Neural cell (in vitro differentiated cells): Measurements from ENCODE around the gene LPP. TPM values are rescaled to one million over a fixed set of nuclear protein-coding genes. Genes with fewer than 3 reads are reported as not detected.

Experiments used
- H2AFZ ChIP-seq: fragments of 200-600, 300-800 bp; sonication (generic), shearing (Covaris generic); 2 replicates; pipeline ENCODE4 v1.6.0; 2014; ENCODE audit warnings: low read depth, mild to moderate bottlenecking, antibody characterized with exemption, low read length, moderate library complexity
- H3F3A ChIP-seq: fragments of 200-600 bp; shearing (Covaris generic); 2 replicates; pipeline ENCODE4 v1.6.1; 2016; ENCODE audit warnings: mild to moderate bottlenecking, moderate library complexity, mixed read lengths, antibody characterized with exemption, low read length; ENCODE audit not compliant: insufficient read depth, poor library complexity, severe bottlenecking
- H3K27ac ChIP-seq: fragments of 200-600, 300-800 bp; sonication (generic), shearing (Covaris generic); 2 replicates; pipeline ENCODE4 v1.5.1; 2014; ENCODE audit warnings: mild to moderate bottlenecking, low read length, moderate library complexity
- H3K27me3 ChIP-seq: fragments of 300-800, 200-600 bp; sonication (generic), shearing (Covaris generic); 2 replicates; pipeline ENCODE4 v1.6.0; 2014; ENCODE audit warnings: mild to moderate bottlenecking, low read depth, low read length, moderate library complexity; ENCODE audit not compliant: insufficient read depth
- H3K36me3 ChIP-seq: fragments of 300-800, 200-600 bp; sonication (generic), shearing (Covaris generic); 2 replicates; pipeline ENCODE4 v1.5.1; 2014; ENCODE audit warnings: mild to moderate bottlenecking, antibody characterized with exemption, low read length, moderate library complexity; ENCODE audit not compliant: insufficient read depth
- H3K4me2 ChIP-seq: fragments of 300-800, 200-600 bp; sonication (generic), shearing (Covaris generic); 2 replicates; pipeline ENCODE4 v1.6.0; 2014; ENCODE audit warnings: mild to moderate bottlenecking, low read length
- H3K4me3 ChIP-seq: fragments of 300-800, 200-600 bp; sonication (generic), shearing (Covaris generic); 2 replicates; pipeline ENCODE4 v1.5.1; 2014; ENCODE audit warnings: mild to moderate bottlenecking, low read length, moderate library complexity
- H3K79me2 ChIP-seq: fragments of 200-600 bp; shearing (Covaris generic); replicated peaks from 2 replicates; pipeline ENCODE4 v1.6.0; 2014; ENCODE audit warnings: mild to moderate bottlenecking, low read length, moderate library complexity; ENCODE audit not compliant: insufficient read depth
- H3K9ac ChIP-seq: fragments of 300-800, 200-600 bp; sonication (generic), shearing (Covaris generic); 2 replicates; pipeline ENCODE4 v1.6.1; 2016; ENCODE audit warnings: mild to moderate bottlenecking, low read length, mixed read lengths
- H3K9me2 ChIP-seq: fragments of 200-600 bp; shearing (Covaris generic); 2 replicates; pipeline ENCODE4 v1.6.1; 2016; ENCODE audit warnings: mild to moderate bottlenecking, low read length, mixed read lengths; ENCODE audit not compliant: insufficient read depth
- H3K9me3 ChIP-seq: fragments of 200-600, 300-800 bp; sonication (generic), shearing (Covaris generic); 2 replicates; pipeline ENCODE4 v1.6.1; 2016; ENCODE audit warnings: mild to moderate bottlenecking, mixed run types, low read length, moderate library complexity, mixed read lengths
- H4K20me1 ChIP-seq: fragments of 200-600 bp; shearing (Covaris generic); 2 replicates; pipeline ENCODE4 v1.6.1; 2016; ENCODE audit warnings: mild to moderate bottlenecking, mixed run types; ENCODE audit not compliant: insufficient read depth
- CTCF ChIP-seq: fragments of 450-650 bp; IDR thresholded peaks from 2 replicates; pipeline ENCODE4 v1.5.1; 2014; ENCODE audit warnings: antibody characterized with exemption, mild to moderate bottlenecking, moderate library complexity; ENCODE audit not compliant: poor library complexity, severe bottlenecking
- EP300 ChIP-seq: fragments of 450-650 bp; conservative IDR thresholded peaks from 2 replicates; pipeline ENCODE4 v1.6.1; 2014; ENCODE audit warnings: antibody characterized with exemption, mild to moderate bottlenecking, moderate library complexity; ENCODE audit not compliant: poor library complexity, severe bottlenecking
- EZH2 ChIP-seq: fragments of 200-600, 300-800 bp; shearing (Covaris generic), sonication (generic); IDR thresholded peaks from 2 replicates; pipeline ENCODE4 v1.6.1; 2014; ENCODE audit warnings: antibody characterized with exemption, low read length, borderline replicate concordance, mild to moderate bottlenecking; ENCODE audit not compliant: insufficient read depth, poor library complexity, severe bottlenecking
- MXI1 ChIP-seq: fragments of 450-650 bp; conservative IDR thresholded peaks from 2 replicates; pipeline ENCODE4 v1.6.1; 2014; ENCODE audit warnings: antibody characterized with exemption, mild to moderate bottlenecking; ENCODE audit not compliant: poor library complexity, severe bottlenecking
- POLR2AphosphoS5 ChIP-seq: IDR thresholded peaks from 2 replicates; pipeline ENCODE4 v1.6.1; 2012
- RAD21 ChIP-seq: fragments of 450-650 bp; conservative IDR thresholded peaks from 2 replicates; pipeline ENCODE4 v1.6.1; 2014; ENCODE audit warnings: antibody characterized with exemption, mild to moderate bottlenecking, moderate library complexity
- REST ChIP-seq: IDR thresholded peaks from 2 replicates; pipeline ENCODE4 v1.6.1; 2012; ENCODE audit warnings: borderline replicate concordance
- SMC3 ChIP-seq: fragments of 450-650 bp; conservative IDR thresholded peaks from 2 replicates; pipeline ENCODE4 v1.6.1; 2014; ENCODE audit warnings: antibody characterized with exemption, mild to moderate bottlenecking, moderate library complexity; ENCODE audit not compliant: poor library complexity
- TAF1 ChIP-seq: IDR thresholded peaks from 2 replicates; pipeline ENCODE4 v1.6.1; 2012; ENCODE audit warnings: low read depth
- polyA plus RNA-seq: library from polyadenylated mRNA; depleted of rRNA; stranded (reverse); fragments of >200 nt; gene quantifications from 2 replicates; pipeline ENCODE4 v1.2.3, GENCODE V29; 2014

The LPP gene
- polyA plus RNA-seq, 1 donor from 2014 or later = 3.0 TPM

- H4K20me1 ChIP-seq = no peaks in the 10 kb centered on the region
- H3K27me3 ChIP-seq = no peaks in the 10 kb centered on the region
- H3F3A ChIP-seq = no peaks in the 10 kb centered on the region
- H3K9me2 ChIP-seq = no peaks in the 10 kb centered on the region
- H2AFZ ChIP-seq = no peak overlapping the region
- H3K9ac ChIP-seq = no peak overlapping the region
- H3K4me3 ChIP-seq = no peak overlapping the region
- H3K9me3 ChIP-seq = no peaks in the 10 kb centered on the region
- no peak for TF ChIP-seq TAF1
- H3K79me2 ChIP-seq = no peaks in the 10 kb centered on the region
- no peak overlapping the region for H3K4me2 ChIP-seq
- H3K36me3 ChIP-seq = no peaks in the 10 kb centered on the region
- no peak overlapping the region for H3K27ac ChIP-seq
These were observed 590.2 kb downstream of the LPP start for GRCh38 chr3:188744166-188744565.

- Histone ChIP-seq H3K4me3 (no peak overlapping the region), H3K79me2 (no peaks in the 10 kb centered on the region), H3K27me3 (no peaks in the 10 kb centered on the region), H3K9ac (no peak overlapping the region), H3K9me2 (no peaks in the 10 kb centered on the region), H3K9me3 (no peaks in the 10 kb centered on the region), H3K36me3 (no peaks in the 10 kb centered on the region), H2AFZ (no peak overlapping the region), H4K20me1 (no peaks in the 10 kb centered on the region), H3F3A (no peaks in the 10 kb centered on the region), H3K27ac (no peak overlapping the region), H3K4me2 (no peak overlapping the region)
- TF ChIP-seq TAF1 = no peak
- no peak for TF ChIP-seq RAD21
- TF ChIP-seq POLR2AphosphoS5 = no peak
- TF ChIP-seq REST = no peak
- no peak for TF ChIP-seq EP300
- no peak for TF ChIP-seq MXI1
- TF ChIP-seq CTCF = no peak
- no peak for TF ChIP-seq EZH2
- no peak for TF ChIP-seq SMC3
These were observed 591.1 kb downstream of the LPP start for GRCh38 chr3:188745031-188745430.

GRCh38 chr3:188746291-188746783 lies 592.4 kb downstream of the LPP start:
- Histone ChIP-seq H3K9me2 (no peaks in the 10 kb centered on the region), H3K9ac (no peak overlapping the region), H3K9me3 (no peaks in the 10 kb centered on the region), H2AFZ (no peak overlapping the region), H4K20me1 (no peaks in the 10 kb centered on the region), H3K27ac (no peak overlapping the region), H3F3A (no peaks in the 10 kb centered on the region), H3K36me3 (no peaks in the 10 kb centered on the region), H3K27me3 (no peaks in the 10 kb centered on the region), H3K4me3 (no peak overlapping the region), H3K4me2 (no peak overlapping the region), H3K79me2 (no peaks in the 10 kb centered on the region)
- TF ChIP-seq POLR2AphosphoS5 (no peak), TAF1 (no peak), EZH2 (no peak), EP300 (no peak), CTCF (no peak), SMC3 (no peak), RAD21 (no peak), MXI1 (no peak), REST (no peak)
